Measurements from ENCODE around the gene TAF11L14.

TAF11L14 gene

GRCh38 chr5:17680737-17681136 is 46.5 kb downstream of the TAF11L14 start:
- DNase-seq, result no peak
